Mesenchymal stem cell (in vitro differentiated cells and primary cell): ENCODE data around the gene INTS3.

ENCODE experiments used
- DNase-seq: peaks from one replicate; pipeline ENCODE4 v3.0.0-alpha.2; 2013
- H2AFZ ChIP-seq: one replicate; pipeline ENCODE4 v1.6.1; 2013; ENCODE audit warnings: low read depth, mild to moderate bottlenecking, control low read depth, inconsistent platforms, low read length, moderate library complexity
- H2AK5ac ChIP-seq: 2 replicates; pipeline ENCODE4 v1.6.1; 2013; ENCODE audit warnings: low read length, moderate library complexity, mild to moderate bottlenecking, inconsistent platforms; ENCODE audit not compliant: severe bottlenecking
- H2BK120ac ChIP-seq: one replicate; pipeline ENCODE4 v1.6.1; 2013; ENCODE audit warnings: low read depth, mild to moderate bottlenecking, inconsistent platforms, low read length, moderate library complexity
- H2BK12ac ChIP-seq, 2 experiments: one replicate each; pipeline ENCODE4 v1.6.1; 2013; ENCODE audit warnings: inconsistent platforms in 2 of 2, low read length in 2 of 2, mild to moderate bottlenecking in 2 of 2, moderate library complexity in 2 of 2, control low read depth in 1 of 2
- H2BK15ac ChIP-seq: one replicate; pipeline ENCODE4 v1.6.1; 2013; ENCODE audit warnings: mild to moderate bottlenecking, low read depth, inconsistent platforms; ENCODE audit not compliant: poor library complexity, severe bottlenecking
- H2BK5ac ChIP-seq: 2 replicates; pipeline ENCODE4 v1.6.1; 2013; ENCODE audit warnings: low read depth, mild to moderate bottlenecking, low read length, control low read depth, inconsistent platforms; ENCODE audit not compliant: poor library complexity, severe bottlenecking
- H3K14ac ChIP-seq, 2 experiments: one replicate each; pipeline ENCODE4 v1.6.1; 2013; ENCODE audit warnings: inconsistent platforms in 2 of 2, low read length in 2 of 2, control low read depth in 1 of 2, mild to moderate bottlenecking in 1 of 2, moderate library complexity in 1 of 2
- H3K18ac ChIP-seq, 2 experiments: one replicate each; pipeline ENCODE4 v1.6.1; 2013; ENCODE audit warnings: inconsistent platforms in 2 of 2, low read length in 2 of 2, control low read depth in 1 of 2, low read depth in 1 of 2, mild to moderate bottlenecking in 1 of 2
- H3K23ac ChIP-seq, 2 experiments: one replicate each; pipeline ENCODE4 v1.6.1; 2013; ENCODE audit warnings: inconsistent platforms in 2 of 2, low read length in 2 of 2, mild to moderate bottlenecking in 2 of 2, moderate library complexity in 2 of 2, control low read depth in 1 of 2
- H3K27ac ChIP-seq: 2 replicates; pipeline ENCODE4 v1.5.1; 2013; ENCODE audit warnings: mild to moderate bottlenecking, moderate library complexity, low read length, control low read depth, inconsistent platforms; ENCODE audit not compliant: poor library complexity, severe bottlenecking
- H3K27me3 ChIP-seq, 2 experiments: 2 replicates each; pipeline versions ENCODE4 v1.6.1 to v1.7.0; 2013; ENCODE audit warnings: low read length in 2 of 2, mild to moderate bottlenecking in 2 of 2, moderate library complexity in 2 of 2, control low read depth in 1 of 2, inconsistent platforms in 1 of 2; ENCODE audit not compliant: control insufficient read depth in 1 of 2, insufficient read depth in 1 of 2
- H3K36me3 ChIP-seq, 2 experiments: 2 replicates each; pipeline versions ENCODE4 v1.6.1 to v1.7.0; 2013; ENCODE audit warnings: low read length in 2 of 2, control low read depth in 1 of 2, inconsistent platforms in 1 of 2, low read depth in 1 of 2, mild to moderate bottlenecking in 1 of 2; ENCODE audit not compliant: insufficient read depth in 2 of 2, control insufficient read depth in 1 of 2
- H3K4ac ChIP-seq, 2 experiments: one replicate each; pipeline ENCODE4 v1.6.1; 2013; ENCODE audit warnings: inconsistent platforms in 2 of 2, low read length in 2 of 2, mild to moderate bottlenecking in 2 of 2, moderate library complexity in 2 of 2, control low read depth in 1 of 2, low read depth in 1 of 2
- H3K4me1 ChIP-seq: 2 replicates; pipeline ENCODE4 v1.6.1; 2013; ENCODE audit warnings: low read depth, low read length, control low read depth; ENCODE audit not compliant: control insufficient read depth, insufficient read depth
- H3K4me2 ChIP-seq: 2 replicates; pipeline ENCODE4 v1.6.1; 2013; ENCODE audit warnings: low read length, mild to moderate bottlenecking, inconsistent platforms; ENCODE audit not compliant: poor library complexity, severe bottlenecking
- H3K4me3 ChIP-seq, 2 experiments: 2 replicates each; pipeline versions ENCODE4 v1.5.1 to v1.7.0; 2013; ENCODE audit warnings: low read length in 2 of 2, mild to moderate bottlenecking in 2 of 2, control low read depth in 1 of 2, low read depth in 1 of 2; ENCODE audit not compliant: insufficient read depth in 1 of 2
- H3K79me1 ChIP-seq: replicated peaks from 2 replicates; pipeline ENCODE4 v1.6.1; 2013; ENCODE audit warnings: mild to moderate bottlenecking, control low read depth, low read length, inconsistent platforms; ENCODE audit not compliant: poor library complexity, severe bottlenecking
- H3K9ac ChIP-seq: 2 replicates; pipeline ENCODE4 v1.7.0; 2013; ENCODE audit warnings: mild to moderate bottlenecking, low read length, moderate library complexity
- H3K9me3 ChIP-seq: 2 replicates; pipeline ENCODE4 v1.7.0; 2013; ENCODE audit warnings: mild to moderate bottlenecking, low read length; ENCODE audit not compliant: control insufficient read depth
- H4K8ac ChIP-seq: one replicate; pipeline ENCODE4 v1.6.1; 2013; ENCODE audit warnings: inconsistent platforms, mild to moderate bottlenecking, low read length, moderate library complexity
- H4K91ac ChIP-seq: one replicate; pipeline ENCODE4 v1.6.1; 2013; ENCODE audit warnings: mild to moderate bottlenecking, low read length, inconsistent platforms
- WGBS: methylation state at CpG from one replicate; pipeline ENCODE4 v1.1.7; 2013; ENCODE audit warnings: mixed read lengths; 5-methylcytosine and 5-hydroxymethylcytosine counted together

Gene INTS3

GRCh38 chr1:153685544-153686340 lies 42.1 kb upstream of the INTS3 start:
- no peak overlapping the region for H2BK15ac ChIP-seq
- no peak overlapping the region for H3K27ac ChIP-seq
- no peak overlapping the region for H4K91ac ChIP-seq
- H3K36me3 ChIP-seq = peaks cover 0 to 55% of the 10 kb centered on the region in 2 experiments
- no peak overlapping the region for H4K8ac ChIP-seq
- H3K14ac ChIP-seq = no peak overlapping the region
- no peak for DNase-seq
- no peak overlapping the region for H2AFZ ChIP-seq
- no peak overlapping the region for H3K9ac ChIP-seq
- H3K18ac ChIP-seq = no peak overlapping the region
- H3K23ac ChIP-seq = no peak overlapping the region
- H3K4me3 ChIP-seq = no peak overlapping the region
- H2BK12ac ChIP-seq = no peak overlapping the region
- peaks cover 0 to 29% of the 10 kb centered on the region in 2 experiments for H3K27me3 ChIP-seq
- H3K79me1 ChIP-seq = no peaks in the 10 kb centered on the region
- no peak overlapping the region for H2BK5ac ChIP-seq
- H3K9me3 ChIP-seq = no peaks in the 10 kb centered on the region
- no peak overlapping the region for H3K4me2 ChIP-seq
- H2BK120ac ChIP-seq = no peak overlapping the region
- H3K4me1 ChIP-seq = peaks cover 2% of the 10 kb centered on the region
- H3K4ac ChIP-seq = no peak overlapping the region
- no peak overlapping the region for H2AK5ac ChIP-seq
- WGBS = 87% methylated on average over 10 of the region's 11 CpGs

- Histone ChIP-seq H3K9me3 (no peaks in the 10 kb centered on the region), H2BK120ac (no peak overlapping the region), H3K4me3 (no peak overlapping the region), H3K27ac (no peak overlapping the region), H3K27me3 (peaks cover 0 to 16% of the 10 kb centered on the region in 2 experiments), H3K4ac (no peak overlapping the region), H3K4me1 (peaks cover 2% of the 10 kb centered on the region), H4K91ac (no peak overlapping the region), H2BK5ac (no peak overlapping the region), H3K79me1 (no peaks in the 10 kb centered on the region), H3K9ac (no peak overlapping the region), H2AK5ac (no peak overlapping the region), H3K23ac (no peak overlapping the region), H3K18ac (no peak overlapping the region), H2BK15ac (no peak overlapping the region), H4K8ac (no peak overlapping the region), H2AFZ (no peak overlapping the region), H3K36me3 (peaks cover 0 to 51% of the 10 kb centered on the region in 2 experiments), H3K14ac (no peak overlapping the region), H2BK12ac (no peak overlapping the region), H3K4me2 (no peak overlapping the region)
- no peak for DNase-seq
- WGBS = 86% methylated on average over 16 of the region's 16 CpGs
These were observed 40.3 kb upstream of the INTS3 start for GRCh38 chr1:153687346-153688125.

GRCh38 chr1:153688276-153688675 lies 39.6 kb upstream of the INTS3 start:
- H4K91ac ChIP-seq = no peak overlapping the region
- no peak for DNase-seq
- no peaks in the 10 kb centered on the region for H3K9me3 ChIP-seq
- H3K23ac ChIP-seq = no peak overlapping the region
- no peaks in the 10 kb centered on the region for H3K79me1 ChIP-seq
- no peak overlapping the region for H2AFZ ChIP-seq
- H3K9ac ChIP-seq = no peak overlapping the region
- no peak overlapping the region for H2AK5ac ChIP-seq
- H2BK120ac ChIP-seq = no peak overlapping the region
- no peak overlapping the region for H3K4ac ChIP-seq
- no peak overlapping the region for H3K4me3 ChIP-seq
- no peak overlapping the region for H3K27ac ChIP-seq
- H4K8ac ChIP-seq = no peak overlapping the region
- H2BK15ac ChIP-seq = no peak overlapping the region
- no peak overlapping the region for H3K14ac ChIP-seq
- peaks cover 0 to 43% of the 10 kb centered on the region in 2 experiments for H3K36me3 ChIP-seq
- no peak overlapping the region for H2BK12ac ChIP-seq
- no peak overlapping the region for H3K4me2 ChIP-seq
- WGBS = 88% methylated on average over 7 of the region's 7 CpGs
- H2BK5ac ChIP-seq = no peak overlapping the region
- H3K27me3 ChIP-seq = peaks cover 0 to 12% of the 10 kb centered on the region in 2 experiments
- peak overlapping the region in 1 of 2 experiments; percentile 0 for H3K18ac ChIP-seq
- H3K4me1 ChIP-seq = peaks cover 2% of the 10 kb centered on the region

GRCh38 chr1:153688736-153689328 lies 39.0 kb upstream of the INTS3 start:
- H3K9me3 ChIP-seq = no peaks in the 10 kb centered on the region
- no peak overlapping the region for H2AFZ ChIP-seq
- peaks cover 0 to 12% of the 10 kb centered on the region in 2 experiments for H3K27me3 ChIP-seq
- H3K4ac ChIP-seq = no peak overlapping the region
- H3K79me1 ChIP-seq = no peaks in the 10 kb centered on the region
- no peak overlapping the region for H2BK5ac ChIP-seq
- no peak overlapping the region for H3K4me2 ChIP-seq
- no peak overlapping the region for H3K18ac ChIP-seq
- no peak for DNase-seq
- no peak overlapping the region for H3K9ac ChIP-seq
- no peak overlapping the region for H3K14ac ChIP-seq
- H2BK12ac ChIP-seq = no peak overlapping the region
- no peak overlapping the region for H3K23ac ChIP-seq
- peaks cover 2% of the 10 kb centered on the region for H3K4me1 ChIP-seq
- no peak overlapping the region for H4K91ac ChIP-seq
- H4K8ac ChIP-seq = no peak overlapping the region
- H3K27ac ChIP-seq = no peak overlapping the region
- peaks cover 0 to 39% of the 10 kb centered on the region in 2 experiments for H3K36me3 ChIP-seq
- no peak overlapping the region for H2AK5ac ChIP-seq
- WGBS = 88% methylated on average over 18 of the region's 18 CpGs
- H2BK120ac ChIP-seq = no peak overlapping the region
- no peak overlapping the region for H2BK15ac ChIP-seq
- H3K4me3 ChIP-seq = no peak overlapping the region
